Spleen (tissue), 11 donors: ENCODE measurements around the gene PDCD10. TPM values are rescaled to one million over a fixed set of nuclear protein-coding genes. Genes with fewer than 3 reads are reported as not detected.

ENCODE experiments used
- DNase-seq: peaks from one replicate; pipeline ENCODE4 v3.0.0-alpha.2; 2020
- H3K27ac ChIP-seq, 8 donors: fragments of 200-600 bp; sonication (generic) in 7 of 8; 1 replicate in 4 of 8; 2 replicates in 4 of 8; pipeline versions ENCODE4 v1.5.0 to v1.8.0; 2016 to 2021; ENCODE audit warnings: inconsistent platforms in 4 of 8, mild to moderate bottlenecking in 4 of 8, moderate library complexity in 1 of 8
- H3K27me3 ChIP-seq, 7 donors: fragments of 200-600 bp; sonication (generic) in 6 of 7; replicated peaks in 1 of 7; 1 replicate in 4 of 7; 2 replicates in 3 of 7; pipeline versions ENCODE4 v1.5.0 to v1.8.0; 2016 to 2021; ENCODE audit warnings: inconsistent platforms in 3 of 7, mild to moderate bottlenecking in 1 of 7
- H3K36me3 ChIP-seq, 6 donors: fragments of 200-600 bp; sonication (generic) in 5 of 6; 1 replicate in 4 of 6; 2 replicates in 2 of 6; pipeline versions ENCODE4 v1.5.0 to v1.8.0; 2016 to 2021; ENCODE audit warnings: inconsistent platforms in 2 of 6
- H3K4me1 ChIP-seq, 6 donors: fragments of 200-600 bp; sonication (generic) in 5 of 6; 1 replicate in 3 of 6; 2 replicates in 3 of 6; pipeline versions ENCODE4 v1.5.0 to v1.8.0; 2016 to 2021; ENCODE audit warnings: inconsistent platforms in 3 of 6
- H3K4me3 ChIP-seq, 8 donors: fragments of 200-600 bp; sonication (generic) in 7 of 8; 1 replicate in 4 of 8; 2 replicates in 4 of 8; pipeline versions ENCODE4 v1.5.0 to v1.8.0; 2016 to 2021; ENCODE audit warnings: inconsistent platforms in 4 of 8, mild to moderate bottlenecking in 4 of 8, moderate library complexity in 2 of 8
- H3K9me3 ChIP-seq, 8 donors: fragments of 200-600 bp; sonication (generic) in 7 of 8; 1 replicate in 4 of 8; 2 replicates in 4 of 8; pipeline versions ENCODE4 v1.5.0 to v1.8.0; 2016 to 2021; ENCODE audit warnings: inconsistent platforms in 4 of 8
- POLR2A ChIP-seq, 3 donors: fragments of 450-650 bp; IDR thresholded peaks; one replicate each; pipeline ENCODE4 v1.5.1; 2017; ENCODE audit warnings: antibody characterized with exemption in 3 of 3, mild to moderate bottlenecking in 1 of 3
- POLR2AphosphoS5 ChIP-seq, 3 donors: sonication (generic); formaldehyde crosslinking; IDR thresholded peaks; one replicate each; pipeline ENCODE4 v1.5.1; 2017; ENCODE audit warnings: antibody characterized with exemption in 3 of 3
- WGBS, 5 donors: extraction: QIAGEN DNeasy Blood & Tissue Kit in 3 of 5; methylation state at CpG; one replicate each; pipeline versions ENCODE4 v1.1.5 to v1.1.7; 2013 to 2018; 5-methylcytosine and 5-hydroxymethylcytosine counted together
- intact Hi-C: fragments of 100-400 bp; cut with DNase I; formaldehyde crosslinking; loops from one replicate; pipeline ENCODE4 v1.15.0; 2023; ENCODE audit warnings: low total_unique reads
- polyA plus RNA-seq, 3 donors: library from polyadenylated mRNA; stranded (reverse); fragments of 200-250 nt; gene quantifications; one replicate each; pipeline ENCODE4 v1.2.1, GENCODE V29; 2013
- total RNA-seq, 7 donors: library from RNA; depleted of rRNA in 3 of 7; stranded (reverse); fragments of >200 nt in 3 of 7; fragmentation: NEBNext Ultra II Directional in 4 of 7; extraction: Animal tissue kit (Norgen Biotek cat#: 25700) in 4 of 7; gene quantifications; one replicate each; pipeline versions ENCODE4 v1.1.0 to v1.2.1, GENCODE V29; 2016 to 2021
- TF ChIP-seq, protein P1 (sequence below), 11 experiments: fragments of 200-600 bp in 7 of 11; fragments of 450-650 bp in 4 of 11; sonication (generic) in 4 of 11; IDR thresholded peaks in 8 of 11; conservative IDR thresholded peaks in 3 of 11; 1 replicate in 7 of 11; 2 replicates in 4 of 11; pipeline versions ENCODE4 v1.4.0 to v1.8.0; 2016 to 2021; ENCODE audit warnings: antibody characterized with exemption in 11 of 11, inconsistent platforms in 4 of 11, mild to moderate bottlenecking in 1 of 11
- donor health status: healthy with polysubstance abuse.
- donor health status: DM: no; HTN: no; CAD: no; lungs with moderate emphysema.
- donor health status: DM: no; HTN: no; CAD: no.
- donor health status: Bipolar disorder and iron deficiency.
- donor health status: healthy.
- donor health status: DM: no; HTN: no; CAD: no.
- donor health status: DM: yes; HTN: yes; CAD: no.

PDCD10 gene
- total and polyA plus RNA-seq, 10 donors: 25.5 to 94.5 (median 51.0) TPM

DNA sequence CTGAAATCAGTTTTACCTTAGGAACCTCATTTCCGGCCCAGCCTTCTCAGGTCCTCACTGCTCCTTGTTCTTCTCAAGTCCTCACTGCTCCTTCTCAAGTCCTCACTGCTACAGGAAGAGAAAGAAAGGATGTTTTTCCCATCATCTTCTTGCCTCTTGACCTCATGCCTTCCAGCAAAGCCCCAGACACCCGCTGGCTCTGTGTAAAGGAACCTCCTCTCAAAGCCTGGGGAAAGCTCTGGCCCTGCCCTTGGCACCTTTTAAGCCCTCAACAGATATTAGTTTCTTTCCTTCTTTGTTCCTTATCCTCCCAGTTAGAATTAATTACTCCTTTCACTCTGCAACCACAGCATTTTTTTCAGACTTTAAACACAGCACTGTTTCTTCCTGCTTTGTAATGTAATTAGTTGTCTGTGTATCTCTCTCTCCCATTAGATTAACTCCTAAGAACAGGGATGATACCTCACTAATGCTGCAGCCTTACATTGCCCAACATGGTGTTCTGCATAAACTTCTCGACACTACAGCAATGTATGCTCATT lies 76.9 kb downstream of the PDCD10 start:
- TF ChIP-seq, protein P1, sequence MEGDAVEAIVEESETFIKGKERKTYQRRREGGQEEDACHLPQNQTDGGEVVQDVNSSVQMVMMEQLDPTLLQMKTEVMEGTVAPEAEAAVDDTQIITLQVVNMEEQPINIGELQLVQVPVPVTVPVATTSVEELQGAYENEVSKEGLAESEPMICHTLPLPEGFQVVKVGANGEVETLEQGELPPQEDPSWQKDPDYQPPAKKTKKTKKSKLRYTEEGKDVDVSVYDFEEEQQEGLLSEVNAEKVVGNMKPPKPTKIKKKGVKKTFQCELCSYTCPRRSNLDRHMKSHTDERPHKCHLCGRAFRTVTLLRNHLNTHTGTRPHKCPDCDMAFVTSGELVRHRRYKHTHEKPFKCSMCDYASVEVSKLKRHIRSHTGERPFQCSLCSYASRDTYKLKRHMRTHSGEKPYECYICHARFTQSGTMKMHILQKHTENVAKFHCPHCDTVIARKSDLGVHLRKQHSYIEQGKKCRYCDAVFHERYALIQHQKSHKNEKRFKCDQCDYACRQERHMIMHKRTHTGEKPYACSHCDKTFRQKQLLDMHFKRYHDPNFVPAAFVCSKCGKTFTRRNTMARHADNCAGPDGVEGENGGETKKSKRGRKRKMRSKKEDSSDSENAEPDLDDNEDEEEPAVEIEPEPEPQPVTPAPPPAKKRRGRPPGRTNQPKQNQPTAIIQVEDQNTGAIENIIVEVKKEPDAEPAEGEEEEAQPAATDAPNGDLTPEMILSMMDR (IDR thresholded peaks at IDR 0.05 in 8 of 11, conservative IDR thresholded peaks at IDR 0.05 in 3 of 11): no peak
- TF ChIP-seq POLR2AphosphoS5 (IDR thresholded peaks at IDR 0.05) (no peak), POLR2A (IDR thresholded peaks at IDR 0.05) (no peak)
- Histone ChIP-seq H3K4me3 (no peak overlapping the region), H3K36me3 (no peaks in the 10 kb centered on the region), H3K27me3 (no peaks in the 10 kb centered on the region), H3K9me3 (peaks cover 0 to 3% (median 0%) of the 10 kb centered on the region in 8 donors), H3K27ac (no peak overlapping the region), H3K4me1 (peaks cover 0 to 17% (median 0%) of the 10 kb centered on the region in 6 donors)
- WGBS, 5 donors: 78 to 85% (median 83%) methylated on average over 3 of the region's 3 CpGs
- intact Hi-C loops: no loop called here
- DNase-seq: no peak

- TF ChIP-seq, protein P1 (IDR thresholded peaks at IDR 0.05 in 8 of 11, conservative IDR thresholded peaks at IDR 0.05 in 3 of 11): no peak
- no peak for TF ChIP-seq POLR2AphosphoS5 (IDR thresholded peaks at IDR 0.05)
- TF ChIP-seq POLR2A (IDR thresholded peaks at IDR 0.05): no peak
- H3K27me3 ChIP-seq: no peaks in the 10 kb centered on the region
- 67 to 89% (median 80%) methylated on average over 1 of the region's 1 CpG for WGBS, 5 donors
- no peak for DNase-seq
- no peak overlapping the region for H3K4me3 ChIP-seq
- H3K36me3 ChIP-seq: no peaks in the 10 kb centered on the region
- H3K27ac ChIP-seq: no peak overlapping the region
- H3K9me3 ChIP-seq: peaks cover 0 to 3% (median 0%) of the 10 kb centered on the region in 8 donors
- peaks cover 0 to 26% (median 0%) of the 10 kb centered on the region in 6 donors for H3K4me1 ChIP-seq
- intact Hi-C loops: no loop called here
Measured at GRCh38 chr3:167656821-167657220, 77.9 kb downstream of the PDCD10 start.

DNA sequence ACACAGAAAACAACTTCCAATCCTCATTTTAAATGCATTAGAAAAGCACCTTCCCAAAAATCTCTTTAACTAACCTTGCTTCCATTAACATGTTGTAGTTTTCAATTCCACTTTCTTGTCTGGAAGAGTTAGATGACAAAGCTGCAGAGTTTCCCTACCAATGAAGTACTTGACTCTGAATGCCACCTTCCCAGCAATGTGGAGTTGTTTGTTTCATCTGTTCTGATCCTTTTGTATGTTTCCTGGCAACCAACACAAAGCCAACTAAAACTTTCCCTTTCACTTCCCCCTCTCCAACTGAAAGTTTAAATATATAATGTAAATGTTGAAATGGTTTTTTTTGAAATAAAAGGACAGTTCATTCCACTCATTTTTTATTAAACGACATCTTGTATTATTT lies 80.9 kb downstream of the PDCD10 start, which contains the start of gene WDR49:
Gene WDR49, minus strand, starts transcription at position 183 of the 400 bp plus-strand sequence. CDS start 517 bp downstream, outside the sequence.
- 53 to 77% (median 73%) methylated on average over 1 of the region's 1 CpG for WGBS, 5 donors
- intact Hi-C loops: no loop called here
- DNase-seq: no peak
- Histone ChIP-seq H3K36me3 (no peaks in the 10 kb centered on the region), H3K9me3 (peaks cover 0 to 3% (median 0%) of the 10 kb centered on the region in 8 donors), H3K27ac (peak within 1 kb of the TSS in 1 of 8 donors; percentile 10), H3K27me3 (no peaks in the 10 kb centered on the region), H3K4me1 (peaks cover 0 to 48% (median 7%) of the 10 kb centered on the region in 6 donors), H3K4me3 (no peak within 1 kb of the TSS)
- no peak for TF ChIP-seq POLR2AphosphoS5 (IDR thresholded peaks at IDR 0.05)
- no peak for TF ChIP-seq POLR2A (IDR thresholded peaks at IDR 0.05)
- TF ChIP-seq, protein P1 (IDR thresholded peaks at IDR 0.05 in 8 of 11, conservative IDR thresholded peaks at IDR 0.05 in 3 of 11): no peak

GRCh38 chr3:167653155-167653554 lies 81.5 kb downstream of the PDCD10 start:
- Histone ChIP-seq H3K27me3 (no peaks in the 10 kb centered on the region), H3K4me1 (peaks cover 0 to 48% (median 7%) of the 10 kb centered on the region in 6 donors), H3K36me3 (no peaks in the 10 kb centered on the region), H3K9me3 (peaks cover 0 to 3% (median 0%) of the 10 kb centered on the region in 8 donors), H3K4me3 (no peak overlapping the region), H3K27ac (peak overlapping the region in 1 of 8 donors; percentile 10)
- intact Hi-C loops: no loop called here
- 52 to 69% (median 57%) methylated on average over 1 of the region's 1 CpG for WGBS, 5 donors
- DNase-seq: no peak
- TF ChIP-seq, protein P1 (IDR thresholded peaks at IDR 0.05 in 8 of 11, conservative IDR thresholded peaks at IDR 0.05 in 3 of 11): no peak
- TF ChIP-seq POLR2AphosphoS5 (IDR thresholded peaks at IDR 0.05) (no peak), POLR2A (IDR thresholded peaks at IDR 0.05) (no peak)
